ENCODE results near the gene CSMD2.

The CSMD2 gene

DNA sequence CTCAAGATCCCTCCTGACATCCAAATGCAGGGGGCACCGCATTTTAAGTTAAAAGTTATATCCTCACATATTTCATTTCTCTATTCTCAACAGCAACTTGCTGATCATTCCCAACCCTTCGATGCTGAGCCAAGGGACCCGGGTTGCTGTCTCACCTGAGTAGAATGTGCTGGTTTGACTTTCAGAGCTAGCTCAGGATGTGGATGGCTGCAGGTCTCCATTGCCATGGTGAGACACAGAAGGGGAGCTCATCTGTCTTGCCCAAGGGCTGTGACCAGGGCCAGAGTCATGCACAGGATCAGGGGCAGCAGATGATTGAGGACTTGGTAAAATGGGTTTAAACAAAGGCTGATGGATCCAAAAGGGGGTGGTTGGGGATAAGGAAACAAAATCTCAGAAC is 189.1 kb downstream of the CSMD2 start:
- DNase-seq (ENCODE audit: low read depth, low spot score), result no peak
- TF ChIP-seq, protein P1, sequence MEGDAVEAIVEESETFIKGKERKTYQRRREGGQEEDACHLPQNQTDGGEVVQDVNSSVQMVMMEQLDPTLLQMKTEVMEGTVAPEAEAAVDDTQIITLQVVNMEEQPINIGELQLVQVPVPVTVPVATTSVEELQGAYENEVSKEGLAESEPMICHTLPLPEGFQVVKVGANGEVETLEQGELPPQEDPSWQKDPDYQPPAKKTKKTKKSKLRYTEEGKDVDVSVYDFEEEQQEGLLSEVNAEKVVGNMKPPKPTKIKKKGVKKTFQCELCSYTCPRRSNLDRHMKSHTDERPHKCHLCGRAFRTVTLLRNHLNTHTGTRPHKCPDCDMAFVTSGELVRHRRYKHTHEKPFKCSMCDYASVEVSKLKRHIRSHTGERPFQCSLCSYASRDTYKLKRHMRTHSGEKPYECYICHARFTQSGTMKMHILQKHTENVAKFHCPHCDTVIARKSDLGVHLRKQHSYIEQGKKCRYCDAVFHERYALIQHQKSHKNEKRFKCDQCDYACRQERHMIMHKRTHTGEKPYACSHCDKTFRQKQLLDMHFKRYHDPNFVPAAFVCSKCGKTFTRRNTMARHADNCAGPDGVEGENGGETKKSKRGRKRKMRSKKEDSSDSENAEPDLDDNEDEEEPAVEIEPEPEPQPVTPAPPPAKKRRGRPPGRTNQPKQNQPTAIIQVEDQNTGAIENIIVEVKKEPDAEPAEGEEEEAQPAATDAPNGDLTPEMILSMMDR (IDR thresholded peaks at IDR 0.05; ENCODE audit: insufficient read depth, low read length, missing control alignments), result no peak
- CTCF ChIA-PET, result interaction anchor here (1.5 kb wide), 1 partner anchor 38 kb away, joined by 3 read pairs; no protein-coding TSS in a partner anchor
- H3K4me3 ChIP-seq (ENCODE audit: low read depth, low read length), result no peak overlapping the region
- POLR2A ChIA-PET, result no interaction called here

DNA sequence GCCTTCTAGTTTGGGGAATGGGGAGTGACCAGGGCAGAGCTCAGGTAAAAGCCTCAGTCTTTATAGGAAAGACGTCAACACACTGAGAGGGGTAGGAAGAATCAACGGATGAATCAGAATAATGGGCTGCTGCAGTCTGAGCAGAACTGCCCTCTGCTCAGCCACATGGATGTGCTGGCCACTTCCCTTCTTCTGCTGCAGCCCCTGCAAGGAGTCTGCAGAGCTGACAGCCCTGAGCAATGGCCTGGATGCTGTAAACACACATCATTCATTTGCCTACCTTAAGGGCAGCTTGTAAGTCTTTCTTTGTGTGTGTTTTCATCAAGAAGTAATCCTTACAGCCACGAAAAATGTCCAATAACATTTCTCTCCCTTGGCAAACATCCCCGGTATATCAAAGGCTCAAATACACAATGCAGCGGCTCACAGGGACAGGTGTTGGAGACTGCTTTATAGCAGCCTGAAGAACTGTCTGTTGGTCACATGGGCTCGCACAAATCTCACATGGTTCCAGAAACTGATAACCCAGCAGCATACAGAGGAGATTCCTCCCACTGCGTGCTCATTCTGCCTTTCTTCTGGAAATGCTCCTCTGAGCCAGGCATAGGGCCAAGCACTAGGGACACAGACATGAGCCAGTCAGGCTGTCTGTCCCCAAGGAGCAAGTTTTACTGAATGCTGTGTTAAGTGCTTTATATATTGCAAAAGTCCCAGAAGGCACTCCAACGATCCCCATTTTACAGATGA is 191.1 kb downstream of the CSMD2 start:
- no peak overlapping the region for H3K4me3 ChIP-seq (ENCODE audit: low read depth, low read length)
- POLR2A ChIA-PET, result no interaction called here
- TF ChIP-seq, protein P1 (IDR thresholded peaks at IDR 0.05; ENCODE audit: insufficient read depth, low read length, missing control alignments), result no peak
- DNase-seq (ENCODE audit: low read depth, low spot score), result no peak
- CTCF ChIA-PET, result interaction anchor here (2.4 kb wide), 1 partner anchor 189 kb away, joined by 9 read pairs; no protein-coding TSS in a partner anchor

DNA sequence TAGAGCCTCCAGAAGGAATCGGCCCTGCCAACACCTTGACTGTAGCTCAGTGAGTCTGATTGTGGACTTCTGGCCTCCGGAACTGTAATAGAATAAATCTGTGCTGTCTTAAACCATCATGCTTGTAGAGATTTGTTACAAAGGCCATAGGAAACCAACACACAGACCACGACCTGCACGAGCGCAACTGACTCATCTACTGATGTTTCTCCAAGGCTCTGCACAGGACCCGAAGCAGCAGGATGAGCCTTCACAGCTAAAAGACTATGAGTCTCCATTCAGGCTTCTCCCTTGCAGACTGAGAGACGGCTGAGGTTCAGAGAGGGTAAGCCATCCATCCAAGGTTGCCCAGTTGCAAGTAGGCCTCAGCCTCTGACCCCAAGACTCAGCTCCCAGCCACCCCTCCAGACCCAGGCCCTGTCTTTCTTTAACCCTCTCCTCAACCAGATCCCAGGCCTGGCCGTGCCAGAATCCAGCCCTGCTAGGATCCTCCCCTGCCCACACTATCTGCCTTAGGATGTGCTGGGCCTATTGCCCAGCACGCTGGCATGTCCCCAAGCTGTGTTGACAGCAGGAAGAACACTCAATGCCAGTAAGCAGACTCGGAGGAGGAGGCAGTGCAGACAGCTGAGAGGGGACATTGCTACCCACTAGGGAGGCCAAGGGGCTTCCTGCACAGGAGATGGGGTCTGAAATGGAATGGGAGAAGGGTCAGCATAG is 192.2 kb downstream of the CSMD2 start:
- CTCF ChIA-PET, result interaction anchor here (2.4 kb wide), 1 partner anchor 191 kb away, joined by 9 read pairs; no protein-coding TSS in a partner anchor
- no peak for DNase-seq (ENCODE audit: low read depth, low spot score)
- POLR2A ChIA-PET, result no interaction called here
- no peak overlapping the region for H3K4me3 ChIP-seq (ENCODE audit: low read depth, low read length)
- TF ChIP-seq, protein P1 (IDR thresholded peaks at IDR 0.05; ENCODE audit: insufficient read depth, low read length, missing control alignments), result no peak

DNA sequence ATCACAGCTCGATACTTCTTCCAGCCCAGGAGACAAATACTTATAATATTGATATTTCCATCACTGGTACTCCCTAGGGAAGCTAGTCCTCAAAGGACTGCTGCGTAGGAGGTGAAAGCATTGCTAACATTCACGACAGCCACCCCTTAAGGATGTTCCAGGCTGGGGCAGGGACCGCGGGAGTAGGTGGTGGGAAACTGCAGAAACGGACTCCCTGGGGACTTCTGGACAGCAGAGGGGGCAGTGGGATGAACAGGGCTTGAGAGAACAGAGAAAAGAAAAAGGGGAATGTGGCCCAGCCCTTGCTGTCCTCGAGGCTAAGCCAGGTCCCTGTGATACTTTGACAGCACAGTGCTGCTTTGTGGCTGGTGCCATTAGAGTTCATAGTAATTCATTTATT is 193.1 kb downstream of the CSMD2 start:
- TF ChIP-seq, protein P1 (IDR thresholded peaks at IDR 0.05; ENCODE audit: insufficient read depth, low read length, missing control alignments), result no peak
- DNase-seq (ENCODE audit: low read depth, low spot score), result no peak
- no peak overlapping the region for H3K4me3 ChIP-seq (ENCODE audit: low read depth, low read length)
- ChIA-PET POLR2A (no interaction called here), CTCF (no interaction called here)

DNA sequence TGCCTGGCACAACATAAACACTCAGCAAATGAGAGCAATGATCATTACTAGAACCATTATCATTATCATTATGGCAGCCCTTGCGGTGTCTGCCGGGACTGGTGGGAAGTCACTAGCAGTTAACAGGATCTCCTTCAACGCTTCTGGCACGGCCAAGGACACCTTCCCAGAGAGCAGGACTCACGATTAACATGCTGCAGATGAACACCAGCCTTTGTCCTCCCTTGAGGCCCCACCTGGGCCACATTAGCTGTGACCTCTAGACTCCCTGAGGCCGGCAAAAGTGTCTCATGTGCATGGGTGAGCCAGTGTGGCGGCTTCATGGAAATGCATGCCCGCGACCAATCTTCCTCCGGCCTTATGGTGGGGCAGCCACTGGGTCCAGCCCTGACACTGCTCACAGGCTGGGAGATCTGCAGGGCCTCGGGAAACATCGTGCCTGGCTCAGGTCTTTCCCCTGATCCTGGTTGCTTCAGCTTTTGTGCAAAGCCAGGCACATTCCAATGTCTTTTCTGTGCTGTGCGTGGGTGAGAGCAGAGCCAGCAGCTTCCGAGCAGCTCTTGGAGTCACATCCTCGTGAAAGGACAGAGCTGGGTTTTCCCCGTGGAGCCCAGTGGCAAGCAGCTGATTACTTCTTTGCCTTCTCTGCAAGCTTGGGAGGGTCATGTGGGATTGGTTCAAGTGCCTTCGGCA is 193.9 kb downstream of the CSMD2 start:
- DNase-seq (ENCODE audit: low read depth, low spot score), result no peak
- no peak overlapping the region for H3K4me3 ChIP-seq (ENCODE audit: low read depth, low read length)
- ChIA-PET POLR2A (no interaction called here), CTCF (no interaction called here)
- TF ChIP-seq, protein P1 (IDR thresholded peaks at IDR 0.05; ENCODE audit: insufficient read depth, low read length, missing control alignments), result no peak

Data from AG04449 (cell line).